ENCODE results near the gene ALK.
A peak's percentile ranks its signal among the peaks of the same experiment; 100 is the strongest.
"Not testable (repeated sequence)": the region's sequence is repeated elsewhere in the genome, so short reads cannot be mapped to it uniquely, and the experiment has no call there.

The ALK gene

DNA sequence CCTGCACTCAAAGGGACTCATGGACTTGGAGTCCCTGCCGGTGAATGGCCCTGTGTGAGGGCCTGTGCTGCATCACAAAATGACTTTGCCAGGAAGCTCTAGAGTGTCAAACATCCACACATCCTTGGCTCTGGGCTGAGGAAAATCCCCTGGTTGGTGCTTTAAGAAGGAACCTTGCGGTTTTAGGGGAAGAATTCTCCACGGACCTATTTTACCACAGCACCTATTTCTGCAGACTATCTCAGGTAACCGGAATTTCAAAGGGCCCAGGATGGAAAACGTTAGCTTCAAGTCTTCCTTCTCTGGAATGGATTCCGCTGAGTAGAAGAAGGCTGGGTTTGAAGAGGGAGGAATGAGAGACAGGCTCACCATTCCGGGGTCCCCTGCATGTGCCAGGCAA lies 166.2 kb downstream of the ALK start:
- no peak for DNase-seq (ENCODE audit: low read depth)

DNA sequence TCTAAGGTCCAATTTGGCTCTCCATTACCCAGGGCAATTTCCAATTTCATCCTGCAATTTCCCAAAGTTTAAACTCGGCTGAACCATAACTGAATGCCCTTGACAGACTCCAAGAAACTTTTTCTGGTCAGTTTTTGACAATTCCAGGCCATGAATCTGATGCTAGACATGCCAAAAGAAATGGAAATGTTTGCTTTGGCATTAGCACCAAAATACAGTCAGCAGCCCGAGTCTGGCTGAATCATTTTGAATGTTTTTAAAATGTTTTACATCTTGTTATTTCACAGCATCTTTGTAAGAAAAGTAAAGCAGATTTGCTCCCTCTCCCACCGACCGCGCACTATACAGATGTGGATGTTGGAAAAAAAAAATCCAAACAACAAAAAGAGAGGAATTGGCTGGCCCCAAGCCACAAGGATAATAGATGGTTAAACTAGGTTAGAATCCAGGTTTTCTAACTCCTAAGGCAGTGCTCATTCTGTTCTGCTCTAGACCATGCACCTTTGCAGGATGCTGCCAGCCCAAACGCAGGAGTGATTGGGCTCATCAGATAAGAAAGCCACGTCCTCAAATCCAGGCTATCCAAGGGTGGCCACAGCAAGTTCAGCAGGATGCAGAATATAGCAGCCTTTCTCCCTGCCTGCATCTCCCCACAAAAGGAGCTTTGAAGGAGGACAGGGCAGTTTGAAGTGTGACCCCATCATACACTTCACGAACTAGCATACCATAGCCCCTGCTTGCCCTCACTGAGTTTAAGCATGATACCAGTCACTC lies 167.5 kb downstream of the ALK start:
- no peak for DNase-seq (ENCODE audit: low read depth)

DNA sequence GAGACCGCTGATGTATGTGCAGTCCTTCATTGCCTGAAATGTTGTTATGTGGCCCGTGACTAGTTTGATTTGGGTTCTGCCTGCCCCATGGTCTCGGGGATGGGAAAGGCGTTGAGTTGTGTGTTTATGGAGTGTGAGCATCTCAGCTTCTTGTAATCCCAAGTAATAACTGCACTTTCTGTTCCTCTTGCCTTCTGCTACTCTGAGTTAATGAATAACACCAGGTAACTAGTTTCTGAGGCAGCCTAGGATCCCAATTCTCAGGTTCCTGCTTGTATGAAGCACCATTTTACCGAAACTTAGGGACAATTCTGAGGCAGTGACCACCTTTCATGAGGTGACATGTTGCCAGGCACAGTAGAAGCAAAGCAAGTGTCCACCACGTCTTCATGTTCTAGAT lies 170.0 kb downstream of the ALK start:
- DNase-seq (ENCODE audit: low read depth), result no peak

DNA sequence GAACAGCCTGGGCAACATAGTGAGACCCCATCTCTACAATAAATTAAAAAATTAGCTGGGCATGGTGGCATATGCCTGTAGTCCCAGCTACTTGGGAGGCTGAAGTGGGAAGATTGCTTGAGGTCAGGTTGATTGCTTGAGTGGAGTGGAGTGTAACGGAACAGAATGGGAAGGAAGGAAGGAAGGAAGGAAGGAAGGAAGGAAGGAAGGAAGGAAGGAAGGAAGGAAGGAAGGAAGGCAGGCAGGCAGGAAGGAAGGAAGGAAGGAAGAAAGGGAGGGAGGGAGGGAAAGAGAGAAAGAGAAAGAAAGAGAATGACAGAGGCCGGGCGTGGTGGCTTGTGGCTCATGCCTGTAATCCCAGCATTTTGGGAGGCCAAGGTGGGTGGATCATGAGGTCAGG lies 170.9 kb downstream of the ALK start:
- not testable (repeated sequence) for DNase-seq (ENCODE audit: low read depth)

DNA sequence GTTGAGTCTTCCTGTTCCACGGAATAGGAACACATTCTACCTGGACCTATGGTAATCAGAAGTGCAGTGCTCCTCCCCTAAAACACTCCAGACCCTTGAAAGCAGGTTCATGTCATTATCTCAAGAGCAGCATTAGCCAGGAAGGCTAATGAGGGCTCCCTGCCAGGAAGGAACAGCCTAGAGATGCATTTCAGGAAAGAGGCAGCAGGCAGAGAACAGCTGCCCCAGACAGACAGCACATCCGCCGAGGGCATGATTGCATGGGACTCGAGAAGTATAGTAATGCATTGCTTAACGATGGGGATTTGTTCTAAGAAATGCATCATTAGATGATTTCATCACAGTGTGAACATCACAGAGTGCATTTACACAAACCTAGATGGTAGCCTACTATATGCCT lies 171.5 kb downstream of the ALK start:
- peak; percentile 3 for DNase-seq (ENCODE audit: low read depth)

DNA sequence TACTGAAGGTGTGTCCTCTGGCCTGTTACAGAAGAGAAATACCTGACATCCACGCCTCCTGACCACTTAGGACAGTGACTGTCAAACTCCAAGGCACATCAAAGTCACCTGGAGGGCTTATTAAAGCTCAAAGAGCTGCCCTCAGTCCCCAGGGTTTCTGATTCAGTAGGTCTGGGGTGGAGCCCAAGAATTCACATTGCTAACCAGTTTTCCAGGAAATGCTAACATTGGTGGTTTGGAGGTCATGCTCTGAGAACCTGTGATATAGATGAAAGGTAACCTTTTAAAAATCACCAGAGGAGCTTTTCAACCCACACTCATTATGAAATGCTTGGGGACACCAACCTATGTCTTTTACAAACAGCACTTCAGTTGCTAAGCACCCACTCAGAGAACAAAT lies 172.3 kb downstream of the ALK start:
- no peak for DNase-seq (ENCODE audit: low read depth)

DNA sequence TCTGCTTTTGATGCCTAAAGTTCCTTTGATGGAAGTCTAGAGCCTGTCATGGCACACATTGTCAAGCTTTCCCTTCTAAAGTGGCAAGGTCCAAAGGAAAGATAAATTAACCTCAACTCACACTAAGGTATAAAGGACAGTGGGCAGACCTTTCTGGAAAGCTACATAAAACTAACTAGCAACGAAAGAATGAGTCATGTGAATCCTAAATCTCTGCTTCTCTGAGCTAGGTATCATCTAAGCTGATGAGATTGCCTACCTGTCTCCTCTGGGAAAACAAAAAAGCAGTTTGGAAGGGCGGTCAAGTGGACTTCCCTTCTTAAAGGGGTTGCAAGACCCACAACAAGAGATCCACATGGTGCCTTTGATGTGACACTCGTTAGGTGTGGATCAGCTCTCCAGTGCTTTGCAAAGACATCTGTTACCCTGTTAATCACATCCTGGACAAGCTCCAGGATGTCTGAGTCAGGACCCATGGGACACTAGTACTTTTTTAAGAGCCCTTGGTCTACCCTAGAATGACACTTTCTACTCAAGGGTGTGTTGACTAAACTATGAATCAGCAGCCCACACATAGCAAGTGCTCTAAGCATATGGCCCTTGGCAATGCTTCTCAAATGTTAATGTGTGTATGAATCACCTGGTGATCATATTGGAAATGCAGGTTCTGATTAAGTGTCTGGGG lies 173.5 kb downstream of the ALK start:
- DNase-seq (ENCODE audit: low read depth), result peak; percentile 5

DNA sequence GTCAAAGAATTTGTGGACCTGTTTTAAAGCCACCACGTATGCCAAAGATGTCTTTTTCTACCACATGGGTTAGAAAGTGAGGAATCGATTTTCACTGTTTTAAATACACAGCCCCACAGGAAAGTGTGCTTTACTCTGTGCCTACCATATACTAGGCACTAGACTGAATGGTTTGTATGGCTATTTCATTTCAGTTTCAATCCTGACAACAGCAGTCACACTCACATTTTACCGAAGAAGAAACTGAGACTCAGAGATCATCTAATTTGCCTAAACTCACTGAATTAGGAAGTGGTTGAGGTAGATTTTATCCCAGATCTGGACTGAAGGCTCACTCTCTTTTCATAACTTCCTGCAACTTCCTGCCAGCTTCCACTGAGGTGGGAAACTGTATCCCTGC lies 176.4 kb downstream of the ALK start:
- no peak for DNase-seq (ENCODE audit: low read depth)

DNA sequence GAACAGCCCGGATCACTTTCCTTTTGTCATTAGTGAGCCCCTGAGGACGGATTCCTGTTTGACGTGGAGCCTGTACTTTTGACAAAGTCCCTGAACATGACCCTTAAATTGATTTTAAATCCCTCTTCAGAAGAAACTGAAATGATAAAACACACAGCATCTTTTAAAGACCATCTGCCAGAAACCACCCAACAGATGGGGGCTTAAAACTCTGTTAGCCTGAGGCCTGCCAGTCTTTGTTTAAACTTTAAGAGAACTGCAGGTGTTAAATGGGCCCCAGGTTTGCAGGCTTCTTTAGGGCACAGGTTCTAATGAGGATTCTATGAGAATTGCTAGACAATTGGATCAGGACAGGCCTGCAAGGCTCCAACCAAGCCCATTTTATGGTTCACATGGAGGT lies 177.9 kb downstream of the ALK start:
- no peak for DNase-seq (ENCODE audit: low read depth)

DNA sequence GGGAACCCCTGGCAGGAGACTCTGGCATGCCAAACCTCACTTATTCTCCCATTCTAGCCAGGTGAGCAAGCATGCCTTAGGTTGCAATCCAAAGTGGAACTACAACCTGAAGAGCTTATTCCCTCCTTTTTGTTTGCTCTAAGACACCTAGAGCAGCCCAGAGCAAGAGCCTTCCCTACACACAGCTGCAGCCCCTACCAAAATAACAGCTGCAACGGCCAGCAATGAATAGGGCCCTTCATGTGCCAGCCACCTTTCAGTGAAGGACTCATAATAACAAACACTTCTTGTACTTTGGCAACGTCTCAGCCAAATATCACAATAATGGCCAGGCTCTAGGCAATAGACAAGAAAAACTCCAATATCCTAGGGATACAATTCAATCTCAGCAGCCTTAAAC lies 178.7 kb downstream of the ALK start:
- no peak for DNase-seq (ENCODE audit: low read depth)

DNA sequence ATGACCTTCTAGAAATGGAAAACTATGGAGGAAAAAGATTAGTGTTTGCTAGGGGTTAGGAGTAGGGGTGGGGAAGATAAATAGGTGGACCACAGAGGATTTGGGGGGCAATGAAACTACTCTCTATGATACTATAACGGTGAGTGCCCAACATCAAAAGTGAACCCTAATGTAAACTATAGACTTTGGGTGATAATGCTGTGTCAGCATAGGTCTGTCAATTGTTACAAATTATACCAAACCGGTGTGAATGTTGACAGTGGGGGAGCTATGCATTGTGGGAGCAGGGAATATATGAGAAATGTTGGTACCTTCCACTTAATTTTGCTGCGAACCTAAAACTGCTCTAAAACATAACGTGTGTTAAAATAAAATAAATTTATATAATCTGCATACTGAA lies 180.3 kb downstream of the ALK start:
- DNase-seq (ENCODE audit: low read depth), result no peak

DNA sequence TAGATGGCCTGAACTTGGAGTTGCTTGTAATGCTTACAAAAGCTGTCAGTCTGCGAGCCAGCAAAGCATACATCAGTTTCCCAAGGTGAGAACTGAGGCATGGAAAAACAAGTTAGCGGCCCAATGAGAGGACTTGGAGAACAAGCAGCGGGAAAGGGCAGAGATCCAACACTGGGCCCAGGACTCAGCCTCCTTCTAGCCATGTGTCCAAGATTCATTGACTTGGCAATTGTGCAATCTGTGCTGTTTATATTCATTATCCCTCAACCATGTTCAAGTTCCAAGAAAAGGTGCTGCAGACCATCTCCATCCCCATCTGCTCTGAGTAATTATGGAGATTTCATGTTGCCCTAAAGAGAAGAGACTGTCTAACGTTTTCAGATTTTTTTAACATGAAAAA lies 187.4 kb downstream of the ALK start:
- DNase-seq (ENCODE audit: low read depth), result no peak

DNA sequence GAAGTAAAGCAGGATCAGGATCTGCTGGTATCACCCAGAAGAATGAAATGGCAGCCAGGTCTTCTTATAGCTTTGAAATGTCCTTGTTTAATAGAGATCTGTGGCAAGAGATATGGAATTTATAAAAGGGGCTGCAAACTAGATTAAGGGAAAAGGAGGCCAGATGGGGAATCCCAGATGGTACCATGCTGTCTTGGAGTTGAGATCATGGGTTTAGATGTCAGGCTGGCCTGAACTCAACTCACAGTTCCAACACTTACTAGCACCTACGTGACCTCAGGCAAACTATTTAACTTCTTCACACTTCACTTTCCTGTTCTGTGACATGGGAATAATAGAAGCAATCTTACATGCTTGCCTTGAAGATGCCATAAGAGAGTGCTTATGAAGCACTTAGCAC lies 188.2 kb downstream of the ALK start:
- no peak for DNase-seq (ENCODE audit: low read depth)

DNA sequence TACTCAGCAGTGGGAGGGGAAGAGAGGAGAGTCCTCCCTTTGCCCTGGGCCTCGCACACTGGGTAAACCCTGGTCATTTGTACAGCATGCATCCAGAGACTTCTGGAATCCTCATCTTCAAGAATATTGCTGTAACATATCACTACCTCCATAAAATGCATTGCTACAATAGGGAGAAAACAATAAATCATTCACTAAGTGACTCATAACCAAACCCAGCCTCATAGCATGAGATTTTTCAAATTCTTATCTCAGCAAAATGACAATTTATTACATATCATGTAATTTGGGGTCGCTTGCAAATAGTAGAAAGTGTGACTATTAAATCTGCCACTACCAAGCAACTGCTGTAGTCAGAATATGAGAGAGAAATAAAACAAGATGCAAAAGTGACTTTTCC lies 189.4 kb downstream of the ALK start:
- DNase-seq (ENCODE audit: low read depth), result no peak

DNA sequence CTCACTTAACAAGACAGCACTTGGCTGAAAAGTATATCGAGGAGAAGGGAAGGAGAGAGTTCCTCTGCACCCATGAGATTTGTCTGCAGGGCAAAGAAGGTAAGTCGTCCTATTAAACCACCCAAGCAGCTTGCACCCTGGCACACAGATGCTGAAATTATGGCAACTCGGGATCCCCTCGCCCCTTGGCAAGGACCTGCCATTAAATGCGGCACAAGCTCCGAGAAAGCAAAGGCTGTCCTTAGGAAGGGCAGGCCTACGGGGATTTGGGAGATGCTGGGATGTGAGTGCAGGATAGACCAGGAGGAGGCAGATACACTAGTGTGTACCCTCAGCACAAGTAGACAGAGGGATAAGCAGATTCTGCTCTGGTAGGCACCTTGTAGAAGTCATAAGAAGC lies 191.5 kb downstream of the ALK start:
- no peak for DNase-seq (ENCODE audit: low read depth)

DNA sequence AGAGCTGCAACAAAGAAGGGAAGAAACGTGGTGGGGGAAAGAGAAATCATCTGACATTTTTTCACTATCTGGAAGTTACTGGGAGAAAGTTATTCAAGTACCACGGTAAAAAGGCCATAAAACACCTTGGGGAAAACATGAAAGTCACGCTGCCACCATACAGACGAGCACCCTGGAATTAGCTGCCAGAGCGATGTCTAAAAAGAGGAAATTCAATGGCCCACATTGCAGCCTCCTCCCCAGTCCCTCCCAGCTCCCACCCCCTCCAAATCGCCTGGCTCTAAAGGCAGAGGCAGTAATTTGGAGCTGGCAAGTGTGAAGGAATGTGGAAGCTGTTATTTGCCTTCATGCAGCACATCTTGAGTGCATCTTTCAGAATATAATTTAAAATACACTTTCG lies 192.0 kb downstream of the ALK start:
- DNase-seq (ENCODE audit: low read depth), result no peak

DNA sequence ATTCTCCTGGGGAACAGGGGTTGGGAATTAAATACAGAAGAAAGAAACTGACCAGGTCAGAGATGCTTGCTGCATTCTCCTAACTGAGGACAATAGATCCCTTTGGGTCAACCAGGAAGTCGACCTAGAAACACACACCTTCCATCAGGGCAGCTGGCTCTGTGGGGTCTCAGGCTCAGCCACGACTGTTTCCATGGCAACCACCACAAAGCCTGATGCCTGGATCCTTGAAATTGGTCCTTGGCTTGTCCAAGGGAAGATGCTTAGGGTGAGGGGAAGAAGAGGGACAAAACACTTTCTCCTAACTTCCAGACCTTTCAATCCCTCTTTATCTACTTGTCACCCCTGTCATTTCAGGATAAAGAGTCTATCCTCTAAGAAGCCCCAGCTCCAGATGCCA lies 194.4 kb downstream of the ALK start:
- DNase-seq (ENCODE audit: low read depth), result no peak

DNA sequence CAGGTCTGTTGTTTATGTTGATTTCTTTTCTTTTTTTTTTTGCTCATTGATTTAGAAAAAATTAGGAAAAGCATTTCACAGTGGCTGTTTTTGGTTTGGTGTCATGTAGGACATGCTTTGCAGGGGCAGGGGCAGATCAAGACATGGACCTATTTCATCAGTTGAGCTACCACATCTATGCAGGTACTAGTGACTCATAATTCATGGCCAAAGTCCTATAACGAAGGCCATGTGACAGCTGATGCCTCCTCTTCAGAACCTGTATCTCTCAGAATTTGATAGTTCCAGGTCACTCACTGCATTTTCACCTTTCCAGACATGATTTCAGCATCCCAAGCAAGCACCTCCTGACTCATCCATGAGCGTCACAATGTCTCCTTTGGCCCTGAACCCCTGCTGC lies 195.8 kb downstream of the ALK start:
- no peak for DNase-seq (ENCODE audit: low read depth)

DNA sequence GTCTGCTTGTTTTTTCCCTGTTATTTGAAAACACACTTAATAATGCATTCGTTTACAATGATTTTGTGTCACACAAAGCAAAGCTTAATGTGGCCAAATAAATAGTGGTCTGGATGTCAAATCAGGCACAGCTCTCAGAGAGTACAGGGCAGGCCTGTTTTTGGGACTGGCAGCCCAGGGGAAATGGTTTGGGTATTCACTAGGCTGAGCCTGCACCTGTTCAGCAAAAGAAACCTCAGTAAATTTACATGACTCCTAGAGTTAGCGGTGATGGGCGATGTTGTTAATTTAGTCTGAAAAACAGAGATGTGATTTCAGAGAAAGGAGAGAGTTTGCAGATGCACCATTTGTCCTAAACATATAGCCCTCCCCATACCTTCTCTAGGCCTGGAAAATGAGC lies 197.1 kb downstream of the ALK start:
- DNase-seq (ENCODE audit: low read depth), result no peak

DNA sequence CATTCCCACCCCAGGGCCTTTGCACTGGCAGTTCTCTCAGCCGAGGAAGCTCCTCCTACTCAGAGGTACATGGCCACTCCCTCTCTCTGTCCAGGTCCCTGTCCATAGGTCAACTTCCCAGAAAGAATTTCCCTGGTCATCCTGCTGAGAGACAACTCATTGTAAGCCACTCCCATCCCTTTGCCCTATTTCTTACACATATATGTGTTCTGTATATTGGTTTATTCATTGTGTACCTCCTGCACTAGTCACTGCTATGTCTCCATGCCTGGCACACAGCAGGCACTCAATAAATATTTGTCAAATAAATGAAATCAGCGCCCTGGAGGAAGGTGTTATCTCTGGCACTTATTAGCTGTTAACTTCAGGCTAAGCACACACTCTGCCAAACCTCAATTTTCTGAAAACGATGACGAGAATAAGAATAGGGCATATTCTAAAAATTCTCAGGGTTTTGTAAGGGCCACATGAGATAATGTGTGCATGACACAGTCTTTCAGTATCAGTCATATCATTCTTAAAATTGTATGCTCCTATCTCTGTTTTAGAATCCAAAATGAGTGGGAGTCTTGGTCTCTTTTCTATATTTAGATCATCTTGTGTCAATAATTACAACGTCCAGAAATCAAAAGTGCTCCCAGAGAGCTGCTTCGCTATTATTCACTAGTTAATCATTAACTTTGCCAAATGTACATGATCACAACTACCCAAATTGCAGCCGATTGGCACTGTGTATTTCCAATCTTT lies 198.0 kb downstream of the ALK start:
- no peak for DNase-seq (ENCODE audit: low read depth)

DNA sequence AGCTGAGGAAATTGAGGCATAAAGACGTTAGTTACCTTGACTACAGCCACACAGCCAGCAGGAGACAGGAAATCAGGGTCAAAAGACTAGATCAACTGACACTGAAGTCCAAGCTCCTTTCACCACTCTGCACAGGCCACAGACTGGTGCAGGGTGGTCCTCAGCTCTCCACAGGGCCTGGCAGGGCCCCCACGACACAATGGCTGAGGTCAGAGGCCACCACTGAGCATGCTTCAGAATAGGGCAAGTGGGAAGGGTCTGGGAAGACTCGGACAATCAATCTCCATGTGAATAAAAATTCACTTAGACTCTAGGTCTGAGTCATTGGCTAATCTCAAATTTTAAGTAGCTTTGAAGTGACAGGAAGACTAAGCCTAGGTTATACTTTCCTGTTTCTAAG lies 201.7 kb downstream of the ALK start:
- no peak for DNase-seq (ENCODE audit: low read depth)

DNA sequence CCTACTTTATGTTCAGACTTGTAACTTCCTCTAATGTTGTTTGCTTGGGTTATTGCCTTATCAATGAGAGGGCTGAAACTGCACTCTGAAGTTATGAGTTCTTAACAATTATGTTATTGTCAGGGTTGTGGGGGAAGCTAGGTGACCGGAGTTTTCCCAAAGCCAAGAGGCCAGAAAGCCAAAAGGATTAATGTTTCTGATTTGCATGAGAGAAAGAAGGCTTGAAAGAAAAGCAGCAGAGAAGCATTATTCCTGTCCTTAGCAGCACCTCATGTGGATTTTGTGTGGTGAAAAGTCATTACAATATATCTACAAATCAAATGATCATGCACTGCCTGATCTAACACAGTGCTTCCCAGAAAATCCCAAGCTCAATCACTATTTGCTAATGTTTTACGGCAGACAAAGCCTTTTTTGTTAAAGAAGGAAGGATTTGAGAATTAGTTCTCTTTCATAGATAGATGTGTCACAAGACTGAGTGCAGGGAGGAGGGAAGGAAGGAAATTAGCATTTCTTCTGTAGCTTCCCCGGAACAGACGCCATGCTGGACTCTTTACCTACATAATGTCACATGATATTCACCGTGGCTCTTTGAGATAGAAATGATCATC lies 203.2 kb downstream of the ALK start:
- DNase-seq (ENCODE audit: low read depth), result no peak

DNA sequence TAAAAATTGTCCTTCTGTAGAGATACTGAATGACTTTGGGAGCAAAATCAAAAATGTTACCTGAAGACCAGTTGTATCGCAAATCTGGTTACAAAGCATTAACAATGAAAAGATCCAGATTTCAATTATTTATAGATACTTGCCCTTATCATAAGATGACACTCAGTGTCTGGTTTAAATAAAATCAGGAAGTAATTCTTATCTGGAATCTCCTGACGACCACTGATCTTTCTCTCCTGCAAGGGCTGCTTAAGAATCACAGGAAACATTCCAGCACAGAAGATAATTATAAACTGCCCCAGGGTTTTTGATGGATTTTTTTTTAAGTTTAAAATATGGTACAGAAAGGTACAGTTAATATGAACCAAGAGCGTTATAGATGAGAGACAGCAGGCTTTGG lies 205.7 kb downstream of the ALK start:
- DNase-seq (ENCODE audit: low read depth), result no peak

Data from amniotic epithelial cell (primary cell).